Peyer's patch (tissue), 4 donors: ENCODE results near the gene MSI1.

ENCODE experiments used
- CTCF ChIP-seq, 6 experiments: fragments of 450-650 bp in 4 of 6; fragments of 200-600 bp in 2 of 6; sonication (generic) in 1 of 6; IDR thresholded peaks; one replicate each; pipeline ENCODE4 v1.5.1; 2017 to 2019; ENCODE audit warnings: antibody characterized with exemption in 6 of 6, mild to moderate bottlenecking in 3 of 6, moderate library complexity in 1 of 6
- POLR2A ChIP-seq, 2 donors: fragments of 450-650 bp; IDR thresholded peaks; one replicate each; pipeline ENCODE4 v1.5.1; 2017; ENCODE audit warnings: antibody characterized with exemption in 2 of 2, mild to moderate bottlenecking in 2 of 2, moderate library complexity in 2 of 2

GRCh38 chr12:120368789-120369602, at the start of gene MSI1:
- TF ChIP-seq CTCF (IDR thresholded peaks at IDR 0.05) (no peak), POLR2A (IDR thresholded peaks at IDR 0.05) (no peak)
